Activated CD8-positive, alpha-beta T cell treated with anti-CD3 and anti-CD28 coated beads for 36 hours (primary cell): ENCODE data around the gene ATP13A1. TPM values are rescaled to one million over a fixed set of nuclear protein-coding genes. Genes with fewer than 3 reads are reported as not detected.

Experiments used
- ATAC-seq: fragments of 200-7000 bp; cut with Tn5 transposase; one replicate; pipeline ENCODE4 v1.10.0; 2021; ENCODE audit warnings: mild to moderate bottlenecking, moderate library complexity
- CTCF ChIA-PET: fragments of 350-600 bp; sonication (Branson Sonifier 250); formaldehyde crosslinking; loops from one replicate; lab custom pipeline; 2021; ENCODE audit warnings: antibody characterized with exemption; lab: Charles Lee
- POLR2A ChIA-PET: fragments of 350-600 bp; sonication (Branson Sonifier 250); formaldehyde crosslinking; loops from one replicate; lab custom pipeline; 2021; ENCODE audit warnings: antibody characterized with exemption; lab: Charles Lee
- DNase-seq: peaks from one replicate; pipeline ENCODE4 v3.0.0-alpha.2; 2020
- H3K27ac Mint-ChIP-seq: one replicate; pipeline ENCODE4 v1.8.0; 2021; ENCODE audit warnings: mild to moderate bottlenecking, mixed read lengths
- H3K27me3 Mint-ChIP-seq: one replicate; pipeline ENCODE4 v1.8.0; 2021; ENCODE audit warnings: mixed read lengths
- H3K36me3 Mint-ChIP-seq: one replicate; pipeline ENCODE4 v1.8.0; 2021; ENCODE audit warnings: low read depth, mixed read lengths
- H3K4me1 Mint-ChIP-seq: one replicate; pipeline ENCODE4 v1.8.0; 2021; ENCODE audit warnings: low read depth, mixed read lengths
- H3K4me3 Mint-ChIP-seq: one replicate; pipeline ENCODE4 v1.8.0; 2021; ENCODE audit warnings: mild to moderate bottlenecking, moderate library complexity, mixed read lengths
- H3K9me3 Mint-ChIP-seq: one replicate; pipeline ENCODE4 v1.8.0; 2021; ENCODE audit warnings: mixed read lengths
- CTCF ChIP-seq: fragments of 200-600 bp; IDR thresholded peaks from one replicate; pipeline ENCODE4 v1.8.0; 2022; ENCODE audit warnings: antibody characterized with exemption, mild to moderate bottlenecking
- intact Hi-C: fragments of 100-400 bp; cut with micrococcal nuclease; formaldehyde crosslinking; loops from one replicate; pipeline ENCODE4 v1.10.0; 2022
- total RNA-seq, 2 experiments: library from RNA; stranded (reverse); gene quantifications; one replicate each; pipeline ENCODE4 v1.2.3, GENCODE V29; 2021

Gene ATP13A1
- total RNA-seq, 2 experiments from 2014 or later: 52.4 to 53.1 TPM

- TF ChIP-seq CTCF: no peak
- no peaks in the 10 kb centered on the region for H3K27me3 Mint-ChIP-seq
- no peak for ATAC-seq
- DNase-seq: no peak
- H3K4me3 Mint-ChIP-seq: no peak overlapping the region
- ChIA-PET POLR2A (interaction anchor here (1.6 to 3.4 kb wide), 4 partner anchors 11 to 119 kb away, joined by 3 to 23 read pairs (median 6); partner anchors contain the start of genes ATP13A1 and LPAR2), CTCF (interaction anchor here (1.1 to 2.0 kb wide), 4 partner anchors 90 to 119 kb away, joined by 4 to 12 read pairs (median 4); no protein-coding TSS in a partner anchor)
- H3K4me1 Mint-ChIP-seq: no peaks in the 10 kb centered on the region
- H3K36me3 Mint-ChIP-seq: peaks cover 40% of the 10 kb centered on the region
- H3K27ac Mint-ChIP-seq: no peak overlapping the region
- H3K9me3 Mint-ChIP-seq: no peaks in the 10 kb centered on the region
- intact Hi-C loops: no loop called here
These were observed 12.4 kb downstream of the ATP13A1 start for GRCh38 chr19:19651076-19651475.

- no peaks in the 10 kb centered on the region for H3K27me3 Mint-ChIP-seq
- ATAC-seq (no peak), DNase-seq (no peak)
- H3K36me3 Mint-ChIP-seq: peaks cover 40% of the 10 kb centered on the region
- intact Hi-C loops: no loop called here
- ChIA-PET POLR2A (interaction anchor here (0.6 to 3.4 kb wide), 3 partner anchors 12 to 210 kb away, joined by 3 to 23 read pairs (median 5); partner anchors contain the start of genes ATP13A1 and LPAR2), CTCF (interaction anchor here (1.1 to 2.0 kb wide), 3 partner anchors 89 to 118 kb away, joined by 4 to 12 read pairs (median 4); no protein-coding TSS in a partner anchor)
- H3K4me3 Mint-ChIP-seq: no peak overlapping the region
- TF ChIP-seq CTCF: no peak
- H3K27ac Mint-ChIP-seq: no peak overlapping the region
- H3K4me1 Mint-ChIP-seq: no peaks in the 10 kb centered on the region
- H3K9me3 Mint-ChIP-seq: no peaks in the 10 kb centered on the region
These were observed 13.1 kb downstream of the ATP13A1 start for GRCh38 chr19:19650331-19650730.

- H3K27ac Mint-ChIP-seq: peak overlapping the region; percentile 69
- H3K36me3 Mint-ChIP-seq: peaks cover 38% of the 10 kb centered on the region
- no peaks in the 10 kb centered on the region for H3K4me1 Mint-ChIP-seq
- H3K27me3 Mint-ChIP-seq: no peaks in the 10 kb centered on the region
- TF ChIP-seq CTCF: no peak
- no peak overlapping the region for H3K4me3 Mint-ChIP-seq
- ATAC-seq (no peak), DNase-seq (no peak)
- intact Hi-C loops: no loop called here
- CTCF ChIA-PET: interaction anchor here (0.9 to 2.0 kb wide), 2 partner anchors 95 to 118 kb away, joined by 3 to 12 read pairs; no protein-coding TSS in a partner anchor
- H3K9me3 Mint-ChIP-seq: no peaks in the 10 kb centered on the region
- POLR2A ChIA-PET: no interaction called here
These were observed 13.9 kb downstream of the ATP13A1 start for GRCh38 chr19:19649580-19649995.

GRCh38 chr19:19649155-19649554 lies 14.3 kb downstream of the ATP13A1 start:
- intact Hi-C loops: no loop called here
- POLR2A ChIA-PET: interaction anchor here (0.6 to 0.7 kb wide), 2 partner anchors 45 to 105 kb away, joined by 3 read pairs; no protein-coding TSS in a partner anchor
- CTCF ChIA-PET: interaction anchor here (0.9 kb wide), 1 partner anchor 95 kb away, joined by 3 read pairs; no protein-coding TSS in a partner anchor

More at GRCh38 chr19:19649155-19649554, 14.3 kb downstream of the ATP13A1 start:
- Mint-ChIP-seq H3K4me3 (no peak overlapping the region), H3K4me1 (no peaks in the 10 kb centered on the region), H3K27ac (peak overlapping the region; percentile 69), H3K36me3 (peaks cover 35% of the 10 kb centered on the region), H3K9me3 (no peaks in the 10 kb centered on the region), H3K27me3 (no peaks in the 10 kb centered on the region)
- DNase-seq (no peak), ATAC-seq (no peak)
- TF ChIP-seq CTCF: no peak
